Measurements from ENCODE around the gene TNRC18.
"Not testable (repeated sequence)": the region's sequence is repeated elsewhere in the genome, so short reads cannot be mapped to it uniquely, and the experiment has no call there.

The TNRC18 gene

DNA sequence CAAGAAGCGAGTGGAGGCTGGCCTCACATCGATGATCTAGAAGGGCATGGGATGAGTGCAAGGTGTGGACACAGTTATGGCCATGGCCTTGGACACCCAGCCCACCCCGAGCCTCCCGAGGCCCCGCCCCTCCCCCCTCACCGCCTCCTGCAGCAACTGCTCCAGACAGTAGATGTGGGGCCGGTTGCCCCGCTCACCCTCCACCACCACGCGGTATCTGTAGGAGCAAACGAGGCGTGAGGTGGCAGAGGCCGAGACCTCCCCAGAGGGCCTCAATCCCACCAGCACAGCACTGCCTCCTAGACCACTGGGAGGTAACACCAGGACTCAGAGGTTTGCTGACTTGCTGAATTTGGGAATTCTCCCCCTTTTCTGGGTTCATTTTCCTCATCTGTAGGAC, 103.2 kb downstream of the TNRC18 start:
- no peak for FAIRE-seq
- DNase-seq (ENCODE audit: insufficient read length, low spot score): no peak
- TF ChIP-seq PAX5 (IDR thresholded peaks at IDR 0.05; ENCODE audit: insufficient read depth, low read length, severe bottlenecking) (no peak), POLR2AphosphoS5 (IDR thresholded peaks at IDR 0.05; ENCODE audit: low read depth, low read length) (no peak), SPI1 (IDR thresholded peaks at IDR 0.05; ENCODE audit: low read depth, low read length) (no peak), POU2F2 (IDR thresholded peaks at IDR 0.05; ENCODE audit: low read depth, low read length) (no peak), TAF1 (IDR thresholded peaks at IDR 0.05; ENCODE audit: low read depth, low read length) (no peak), POLR2A (IDR thresholded peaks at IDR 0.05; ENCODE audit: low read depth, low read length) (no peak)

DNA sequence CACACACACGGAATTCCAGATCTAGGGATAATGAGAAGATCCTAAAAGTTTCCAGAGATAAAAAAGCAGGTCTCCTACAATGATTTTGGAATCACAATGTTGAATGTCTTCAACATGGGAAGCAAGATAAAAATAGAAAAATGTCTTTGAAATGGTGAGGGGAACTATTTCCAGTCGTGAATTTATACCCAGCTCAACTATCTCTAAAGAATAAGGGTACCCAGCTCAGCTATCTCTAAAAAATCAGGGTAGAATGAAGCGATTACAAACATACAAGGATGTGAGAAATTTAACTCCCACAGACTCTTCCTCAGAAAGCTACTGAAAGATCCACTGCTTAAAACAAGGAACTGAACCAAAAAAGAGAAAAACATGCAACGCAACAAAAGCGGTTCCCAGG, 105.0 kb downstream of the TNRC18 start:
- FAIRE-seq; DNase-seq (ENCODE audit: insufficient read length, low spot score): not testable (repeated sequence)

DNA sequence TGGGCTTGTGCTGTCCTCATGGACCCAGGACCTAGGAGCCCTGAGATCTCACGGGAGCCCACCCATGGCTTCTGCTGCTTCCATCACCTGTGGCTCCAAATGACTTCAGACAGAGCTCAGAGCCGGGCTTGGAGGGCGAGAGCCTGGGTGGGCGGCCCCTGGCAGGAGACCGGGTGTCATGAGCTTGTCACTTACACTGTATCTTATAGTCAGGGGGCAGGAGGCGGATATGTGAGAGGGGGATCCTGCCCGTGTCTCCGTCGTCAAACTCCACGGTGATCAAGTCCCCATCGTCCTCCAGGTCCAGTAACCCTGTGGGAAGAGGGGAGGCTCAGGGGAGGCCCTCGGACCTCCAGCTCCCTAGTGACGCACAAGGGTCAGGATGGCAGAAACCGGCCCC, 107.9 kb downstream of the TNRC18 start:
- no peak for TF ChIP-seq POLR2AphosphoS5 (IDR thresholded peaks at IDR 0.05; ENCODE audit: low read depth, low read length)
- TF ChIP-seq PAX5 (IDR thresholded peaks at IDR 0.05; ENCODE audit: insufficient read depth, low read length, severe bottlenecking): no peak
- TF ChIP-seq POU2F2 (IDR thresholded peaks at IDR 0.05; ENCODE audit: low read depth, low read length): no peak
- no peak for TF ChIP-seq POLR2A (IDR thresholded peaks at IDR 0.05; ENCODE audit: low read depth, low read length)
- TF ChIP-seq SPI1 (IDR thresholded peaks at IDR 0.05; ENCODE audit: low read depth, low read length): no peak
- no peak for TF ChIP-seq TAF1 (IDR thresholded peaks at IDR 0.05; ENCODE audit: low read depth, low read length)
- no peak for DNase-seq (ENCODE audit: insufficient read length, low spot score)
- FAIRE-seq: no peak

DNA sequence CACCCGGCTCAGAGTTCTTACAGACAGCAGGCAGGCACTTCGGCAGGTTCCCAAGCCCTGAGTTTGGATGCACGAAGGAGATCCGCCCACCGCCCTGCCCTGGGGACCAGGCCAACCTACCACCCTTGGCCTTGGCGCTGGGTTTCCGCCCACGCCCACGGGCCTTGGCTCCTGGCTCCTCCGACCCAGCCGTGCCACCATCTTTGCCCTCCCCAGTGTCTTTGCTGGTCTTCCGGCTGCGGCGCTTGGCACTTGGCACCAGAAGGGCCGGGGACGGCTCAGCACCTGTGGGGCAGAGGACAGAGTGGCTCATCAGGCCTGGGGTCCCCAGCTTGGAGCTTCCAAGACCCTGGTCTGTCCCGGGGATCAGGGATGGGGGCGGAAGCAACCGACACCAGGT, 108.8 kb downstream of the TNRC18 start:
- DNase-seq (ENCODE audit: insufficient read length, low spot score): no peak
- no peak for FAIRE-seq
- TF ChIP-seq POLR2A (IDR thresholded peaks at IDR 0.05; ENCODE audit: low read depth, low read length) (no peak), POLR2AphosphoS5 (IDR thresholded peaks at IDR 0.05; ENCODE audit: low read depth, low read length) (no peak), SPI1 (IDR thresholded peaks at IDR 0.05; ENCODE audit: low read depth, low read length) (no peak), PAX5 (IDR thresholded peaks at IDR 0.05; ENCODE audit: insufficient read depth, low read length, severe bottlenecking) (no peak), POU2F2 (IDR thresholded peaks at IDR 0.05; ENCODE audit: low read depth, low read length) (no peak), TAF1 (IDR thresholded peaks at IDR 0.05; ENCODE audit: low read depth, low read length) (no peak)

DNA sequence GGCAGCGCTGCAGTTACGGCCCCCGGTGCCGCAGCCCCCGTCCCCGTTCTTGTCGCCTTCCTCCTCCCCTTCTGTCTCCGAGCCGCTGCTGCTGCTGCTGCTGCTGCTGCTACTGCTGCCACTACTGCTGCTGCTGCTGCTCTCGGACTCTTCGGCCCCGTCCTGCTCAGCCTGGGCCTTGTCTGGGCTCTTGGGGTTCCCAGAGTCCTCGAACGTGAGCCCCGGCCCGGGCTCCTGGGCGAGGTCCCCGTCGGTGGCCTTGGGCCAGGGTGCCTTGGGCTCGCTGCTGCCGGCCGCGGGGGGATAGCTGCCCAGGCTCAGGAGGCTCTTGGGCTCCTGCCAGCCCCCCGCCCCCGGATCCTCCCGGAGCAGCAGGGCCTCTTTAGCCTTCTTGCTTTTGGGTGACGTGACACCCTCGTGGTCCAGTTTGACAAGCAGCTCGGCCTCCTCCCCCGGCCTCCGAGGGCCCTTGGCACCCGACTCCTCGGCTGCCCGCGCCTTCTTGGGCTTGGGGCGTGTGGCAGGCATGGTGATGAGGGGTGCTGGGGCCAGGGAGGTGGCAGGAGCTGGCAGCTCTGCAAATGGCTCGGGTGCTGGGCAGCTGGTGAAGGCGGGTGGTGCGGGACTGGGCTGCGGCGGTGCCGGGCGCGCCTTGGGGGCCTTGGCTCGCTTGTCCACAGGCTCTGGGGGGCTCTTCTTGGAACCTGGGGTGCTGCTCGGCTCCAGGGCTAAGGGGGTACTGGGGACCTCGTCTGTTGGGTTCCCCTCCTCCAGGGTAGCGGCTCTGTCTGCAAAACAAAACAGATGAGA, 110.4 kb downstream of the TNRC18 start:
- not testable (repeated sequence) for FAIRE-seq

GRCh38 chr7:5312276-5313070, 111.2 kb downstream of the TNRC18 start:
- not testable (repeated sequence) for DNase-seq (ENCODE audit: insufficient read length, low spot score); FAIRE-seq

More for the DNA sequence above, 110.4 kb downstream of the TNRC18 start:
- DNase-seq (ENCODE audit: insufficient read length, low spot score): not testable (repeated sequence)

DNA sequence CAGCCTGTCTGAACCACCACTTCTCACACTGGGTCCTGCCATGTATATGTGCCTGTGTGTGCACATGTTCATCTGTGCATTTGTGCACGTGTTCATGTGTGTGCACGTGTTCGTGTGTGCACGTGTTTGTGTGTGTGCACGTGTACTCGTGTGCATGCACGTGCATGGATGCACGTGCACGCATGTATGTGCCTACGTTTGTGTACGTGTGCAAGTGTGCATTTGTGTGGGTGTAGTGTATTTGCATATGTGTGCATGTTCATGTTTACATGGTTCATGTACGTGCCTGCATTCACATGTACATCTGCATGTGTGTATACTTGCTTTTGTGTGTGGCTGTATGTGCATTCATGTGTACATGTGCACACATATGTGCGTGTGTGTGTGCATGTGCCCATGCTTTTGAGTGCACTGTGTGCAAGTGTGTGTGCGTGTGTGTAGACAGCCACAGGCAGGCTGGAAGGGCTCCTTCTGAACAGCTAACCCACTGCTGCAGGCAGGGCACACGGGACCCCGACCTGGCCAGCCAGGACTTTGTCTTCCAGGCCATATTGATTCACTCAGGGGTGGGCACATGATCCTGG, 112.7 kb downstream of the TNRC18 start:
- FAIRE-seq (peak; percentile 92), DNase-seq (ENCODE audit: insufficient read length, low spot score) (no peak)
- TF ChIP-seq POLR2AphosphoS5 (IDR thresholded peaks at IDR 0.05; ENCODE audit: low read depth, low read length): no peak
- TF ChIP-seq POLR2A (IDR thresholded peaks at IDR 0.05; ENCODE audit: low read depth, low read length): no peak
- TF ChIP-seq PAX5 (IDR thresholded peaks at IDR 0.05; ENCODE audit: insufficient read depth, low read length, severe bottlenecking): no peak
- TF ChIP-seq TAF1 (IDR thresholded peaks at IDR 0.05; ENCODE audit: low read depth, low read length): no peak
- no peak for TF ChIP-seq POU2F2 (IDR thresholded peaks at IDR 0.05; ENCODE audit: low read depth, low read length)
- no peak for TF ChIP-seq SPI1 (IDR thresholded peaks at IDR 0.05; ENCODE audit: low read depth, low read length)

DNA sequence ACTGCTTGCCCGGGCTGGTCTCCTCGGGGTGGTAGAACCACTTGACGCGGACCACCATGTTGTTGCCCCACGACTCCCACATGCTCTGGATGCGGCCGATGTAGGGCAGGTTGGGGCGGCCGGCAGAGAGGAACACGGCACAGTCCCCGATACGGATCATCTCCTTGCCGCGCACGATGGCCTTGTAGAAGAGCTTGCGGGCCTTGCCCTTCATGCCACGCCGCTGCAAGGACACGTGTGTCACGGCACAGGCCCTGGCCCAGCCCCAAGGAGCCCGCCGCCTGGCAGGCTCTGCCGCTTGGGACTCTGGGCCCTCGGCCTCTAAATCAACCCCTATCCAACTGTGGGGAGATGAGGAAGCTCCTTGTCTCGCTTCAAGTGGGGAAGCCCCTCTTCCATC, 114.5 kb downstream of the TNRC18 start:
- DNase-seq (ENCODE audit: insufficient read length, low spot score) (no peak), FAIRE-seq (no peak)
- TF ChIP-seq POLR2A (IDR thresholded peaks at IDR 0.05; ENCODE audit: low read depth, low read length) (no peak), PAX5 (IDR thresholded peaks at IDR 0.05; ENCODE audit: insufficient read depth, low read length, severe bottlenecking) (no peak), SPI1 (IDR thresholded peaks at IDR 0.05; ENCODE audit: low read depth, low read length) (no peak), POLR2AphosphoS5 (IDR thresholded peaks at IDR 0.05; ENCODE audit: low read depth, low read length) (no peak), TAF1 (IDR thresholded peaks at IDR 0.05; ENCODE audit: low read depth, low read length) (no peak), POU2F2 (IDR thresholded peaks at IDR 0.05; ENCODE audit: low read depth, low read length) (no peak)

DNA sequence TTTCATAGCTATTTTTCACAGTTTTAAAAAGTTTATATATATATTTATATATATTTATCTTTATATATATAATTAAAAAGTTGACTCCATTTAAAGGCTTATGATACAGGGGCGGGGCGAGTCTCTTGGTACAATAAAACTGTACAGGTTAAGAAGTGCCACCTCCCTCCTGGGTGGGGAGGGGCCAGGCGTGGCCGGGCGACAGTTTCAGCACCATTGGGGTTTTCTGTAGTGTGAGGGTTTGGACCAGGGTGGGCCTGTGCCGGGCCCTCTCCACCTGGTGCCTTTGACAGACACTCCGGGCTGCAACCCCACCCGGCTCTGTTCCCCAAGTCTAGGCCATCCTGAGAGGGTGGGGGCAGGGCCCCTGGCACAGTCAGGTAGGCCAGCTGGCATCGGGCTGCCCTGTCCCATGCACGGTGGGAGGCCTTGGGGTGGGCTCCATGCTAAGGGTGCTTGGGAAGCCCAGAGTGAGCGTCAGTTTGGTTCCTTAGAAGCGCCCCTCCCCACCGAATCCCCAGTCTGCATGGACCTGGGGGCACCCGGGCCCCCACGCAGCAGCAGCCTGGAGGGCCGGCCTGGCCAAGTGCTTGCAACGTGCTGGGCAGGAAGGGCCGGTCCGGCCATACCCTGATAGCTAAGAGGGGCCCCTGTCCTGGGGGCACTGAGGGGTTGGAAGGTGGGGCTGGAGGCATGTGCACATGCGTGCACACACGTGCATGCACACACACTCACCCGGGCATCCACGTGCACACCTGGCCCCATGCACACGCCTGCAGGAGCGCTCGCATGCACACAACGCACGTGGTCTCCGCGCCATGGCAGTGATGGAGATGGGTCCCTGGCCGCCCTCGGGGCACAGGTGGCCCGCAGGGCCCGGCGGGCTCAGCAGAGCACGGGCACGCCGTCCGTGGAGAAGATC, 116.2 kb downstream of the TNRC18 start:
- DNase-seq (ENCODE audit: insufficient read length, low spot score); FAIRE-seq: not testable (repeated sequence)

- DNase-seq (ENCODE audit: insufficient read length, low spot score); FAIRE-seq: not testable (repeated sequence)
These were observed 118.6 kb downstream of the TNRC18 start for GRCh38 chr7:5305050-5305449.
